Parathyroid adenoma (tissue), 2 donors: ENCODE data around the gene RAB10.

Experiments used
- H2AFZ ChIP-seq: fragments of 300-600 bp; sonication (generic); one replicate; pipeline ENCODE4 v1.7.0; 2017; ENCODE audit warnings: antibody characterized with exemption, mild to moderate bottlenecking
- H3K27ac ChIP-seq: fragments of 300-600 bp; sonication (generic); one replicate; pipeline ENCODE4 v1.7.0; 2017
- H3K27me3 ChIP-seq: fragments of 300-600 bp; sonication (generic); one replicate; pipeline ENCODE4 v1.7.0; 2017; ENCODE audit warnings: low read length; ENCODE audit not compliant: control insufficient read depth, insufficient read depth
- H3K36me3 ChIP-seq: fragments of 300-600 bp; sonication (generic); one replicate; pipeline ENCODE4 v1.7.0; 2017; ENCODE audit warnings: low read length; ENCODE audit not compliant: control insufficient read depth, insufficient read depth
- H3K4me1 ChIP-seq: fragments of 300-600 bp; sonication (generic); one replicate; pipeline ENCODE4 v1.7.0; 2017; ENCODE audit warnings: control low read depth
- H3K4me2 ChIP-seq: fragments of 300-600 bp; sonication (generic); one replicate; pipeline ENCODE4 v1.7.0; 2017; ENCODE audit warnings: low read length
- H3K4me3 ChIP-seq: fragments of 300-600 bp; sonication (generic); one replicate; pipeline ENCODE4 v1.7.0; 2017; ENCODE audit warnings: low read depth, low read length
- H3K79me2 ChIP-seq: fragments of 300-600 bp; sonication (generic); one replicate; pipeline ENCODE4 v1.7.0; 2017; ENCODE audit warnings: control low read depth
- H3K9ac ChIP-seq: fragments of 300-600 bp; sonication (generic); one replicate; pipeline ENCODE4 v1.7.0; 2017; ENCODE audit warnings: mild to moderate bottlenecking
- H3K9me3 ChIP-seq: fragments of 300-600 bp; sonication (generic); one replicate; pipeline ENCODE4 v1.7.0; 2017; ENCODE audit warnings: low read length; ENCODE audit not compliant: control insufficient read depth
- CTCF ChIP-seq: fragments of 300-600 bp; sonication (generic); IDR thresholded peaks from one replicate; pipeline ENCODE4 v1.7.0; 2017; ENCODE audit warnings: antibody characterized with exemption, mild to moderate bottlenecking
- donor health status: primary hyperparathyroidism.

RAB10 gene

GRCh38 chr2:26074676-26075075, 40.8 kb downstream of the RAB10 start:
- Histone ChIP-seq H3K9me3 (no peaks in the 10 kb centered on the region), H3K27ac (no peak overlapping the region), H3K79me2 (peaks cover 59% of the 10 kb centered on the region), H3K4me1 (peaks cover 23% of the 10 kb centered on the region), H3K27me3 (no peaks in the 10 kb centered on the region), H3K4me2 (no peak overlapping the region), H3K4me3 (no peak overlapping the region), H3K9ac (no peak overlapping the region), H2AFZ (no peak overlapping the region), H3K36me3 (no peaks in the 10 kb centered on the region)
- no peak for TF ChIP-seq CTCF

- Histone ChIP-seq H3K4me3 (no peak overlapping the region), H3K4me2 (peak overlapping the region; percentile 15), H3K9me3 (no peaks in the 10 kb centered on the region), H2AFZ (no peak overlapping the region), H3K9ac (no peak overlapping the region), H3K4me1 (peaks cover 20% of the 10 kb centered on the region), H3K36me3 (no peaks in the 10 kb centered on the region), H3K27ac (no peak overlapping the region), H3K79me2 (peaks cover 59% of the 10 kb centered on the region), H3K27me3 (no peaks in the 10 kb centered on the region)
- no peak for TF ChIP-seq CTCF
Measured at GRCh38 chr2:26075173-26075572, 41.3 kb downstream of the RAB10 start.

- H3K27me3 ChIP-seq = no peaks in the 10 kb centered on the region
- no peak overlapping the region for H3K9ac ChIP-seq
- H2AFZ ChIP-seq = no peak overlapping the region
- H3K4me3 ChIP-seq = no peak overlapping the region
- no peak overlapping the region for H3K27ac ChIP-seq
- no peaks in the 10 kb centered on the region for H3K9me3 ChIP-seq
- peaks cover 59% of the 10 kb centered on the region for H3K79me2 ChIP-seq
- TF ChIP-seq CTCF = no peak
- H3K36me3 ChIP-seq = no peaks in the 10 kb centered on the region
- peaks cover 20% of the 10 kb centered on the region for H3K4me1 ChIP-seq
- H3K4me2 ChIP-seq = no peak overlapping the region
Measured at GRCh38 chr2:26076001-26076587, 42.2 kb downstream of the RAB10 start.

- Histone ChIP-seq H3K9ac (no peak overlapping the region), H3K4me2 (no peak overlapping the region), H3K9me3 (no peaks in the 10 kb centered on the region), H3K27ac (no peak overlapping the region), H2AFZ (no peak overlapping the region), H3K4me3 (no peak overlapping the region), H3K79me2 (peaks cover 52% of the 10 kb centered on the region), H3K36me3 (no peaks in the 10 kb centered on the region), H3K4me1 (peaks cover 20% of the 10 kb centered on the region), H3K27me3 (no peaks in the 10 kb centered on the region)
- no peak for TF ChIP-seq CTCF
Measured at GRCh38 chr2:26077291-26077690, 43.4 kb downstream of the RAB10 start.

- no peak for TF ChIP-seq CTCF
- Histone ChIP-seq H3K36me3 (no peaks in the 10 kb centered on the region), H3K27ac (no peak overlapping the region), H3K4me1 (peaks cover 9% of the 10 kb centered on the region), H2AFZ (no peak overlapping the region), H3K9ac (no peak overlapping the region), H3K4me2 (no peak overlapping the region), H3K79me2 (peaks cover 52% of the 10 kb centered on the region), H3K4me3 (no peak overlapping the region), H3K9me3 (no peaks in the 10 kb centered on the region), H3K27me3 (no peaks in the 10 kb centered on the region)
Measured at GRCh38 chr2:26078939-26079338, 45.1 kb downstream of the RAB10 start.
